ENCODE results near the gene TOR2A. TPM values are rescaled to one million over a fixed set of nuclear protein-coding genes. Genes with fewer than 3 reads are reported as not detected.

Gene TOR2A
- total RNA-seq, 4 donors from 2014 or later = 31.4 to 126 (median 48.1) TPM

DNA sequence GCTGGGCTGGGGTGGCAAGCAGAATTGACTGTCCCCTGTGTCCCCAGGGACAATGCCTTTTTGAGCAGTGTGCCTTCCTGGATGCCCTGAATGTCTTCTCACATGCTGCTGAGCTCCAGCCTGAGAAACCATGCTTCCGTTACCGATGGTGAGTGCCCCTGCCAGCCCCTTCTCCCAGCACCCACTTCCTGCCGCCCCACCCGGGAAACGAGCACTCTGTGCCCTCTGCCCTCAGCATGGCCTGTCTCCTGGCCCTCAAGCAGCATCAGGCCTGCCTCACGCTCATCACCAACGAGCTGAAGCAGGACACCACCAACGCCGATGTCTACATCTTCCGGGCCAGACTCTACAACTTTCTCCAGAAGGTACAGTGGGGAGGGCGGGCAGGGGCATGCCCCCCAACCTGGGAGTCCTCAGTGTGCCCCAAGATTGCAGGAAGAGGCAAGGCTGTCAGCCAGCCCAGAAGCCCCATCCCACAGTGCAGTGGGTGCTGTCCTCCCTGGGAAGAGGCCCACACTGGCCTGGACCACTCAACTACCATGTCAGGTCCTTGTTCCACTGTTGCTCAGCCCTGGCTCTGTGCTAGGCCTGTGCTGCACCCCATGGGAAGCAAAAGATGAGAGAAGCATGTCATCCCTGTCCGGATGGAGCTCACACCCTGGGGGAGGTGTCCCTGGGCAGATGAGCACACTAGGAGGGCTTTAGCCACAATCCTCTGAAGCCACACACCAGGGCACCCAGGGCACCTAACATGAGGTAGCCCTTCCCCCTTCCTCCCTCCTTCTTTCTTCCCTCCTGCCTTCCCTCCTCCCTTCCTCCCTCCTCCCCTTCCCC lies 14.8 kb downstream of the TOR2A start:
- intact Hi-C loops (cut with DNase I; ENCODE audit: low total_unique reads) (no loop called here), in situ Hi-C loops (cut with MboI; ENCODE audit: low pct_ligation_motif_present in 1 of 4, low pct_unique_long_range_greater_than_20kb in 1 of 4, low sequenced_read_pairs in 3 of 4) (no loop called here)
- 79% methylated on average over 12 of the region's 12 CpGs; no CpG with 5 or more reads in 1 of the 2 donors for WGBS, 2 donors (ENCODE audit: low coverage in 1 of 2)

DNA sequence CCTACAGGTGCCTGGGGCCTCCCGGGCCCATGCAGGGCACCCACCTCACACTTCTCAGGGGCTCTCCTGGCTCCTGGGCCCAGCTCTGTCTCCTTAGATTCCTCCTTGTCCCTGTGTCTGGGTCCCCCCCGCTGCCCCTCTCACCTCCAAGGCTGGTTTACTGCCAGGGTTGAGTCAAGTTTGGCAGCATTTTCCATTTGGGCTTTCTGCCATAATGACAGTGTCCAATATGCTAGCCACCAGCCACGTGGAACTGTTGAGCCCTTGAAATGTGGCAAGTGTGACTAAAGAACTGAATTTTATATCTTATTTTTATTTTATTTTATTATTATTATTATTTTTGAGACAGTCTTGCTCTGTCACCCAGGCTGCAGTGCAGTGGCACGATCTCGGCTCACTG lies 17.3 kb downstream of the TOR2A start:
- H3K4me1 ChIP-seq = peaks cover 7 to 19% (median 15%) of the 10 kb centered on the region in 4 donors
- WGBS, 2 donors (ENCODE audit: low coverage in 1 of 2) = 75 to 80% methylated on average over 2 to 5 of the region's 5 CpGs
- H3K36me3 ChIP-seq = no peaks in the 10 kb centered on the region
- intact Hi-C loops (cut with DNase I; ENCODE audit: low total_unique reads) = no loop called here
- no peaks in the 10 kb centered on the region for H3K9me3 ChIP-seq
- TF ChIP-seq POLR2AphosphoS5 (IDR thresholded peaks at IDR 0.05) (no peak), EP300 (IDR thresholded peaks at IDR 0.05; ENCODE audit: low read depth) (no peak), POLR2A (IDR thresholded peaks at IDR 0.05) (no peak)
- H3K27ac ChIP-seq = no peak overlapping the region
- H3K27me3 ChIP-seq = no peaks in the 10 kb centered on the region
- no peak for DNase-seq
- in situ Hi-C loops (cut with MboI; ENCODE audit: low pct_ligation_motif_present in 1 of 4, low pct_unique_long_range_greater_than_20kb in 1 of 4, low sequenced_read_pairs in 3 of 4) = no loop called here
- no peak overlapping the region for H3K4me3 ChIP-seq

More for the DNA sequence above, 14.8 kb downstream of the TOR2A start:
- no peaks in the 10 kb centered on the region for H3K9me3 ChIP-seq
- peaks cover 0 to 28% (median 19%) of the 10 kb centered on the region in 4 donors for H3K4me1 ChIP-seq
- TF ChIP-seq, protein P1, sequence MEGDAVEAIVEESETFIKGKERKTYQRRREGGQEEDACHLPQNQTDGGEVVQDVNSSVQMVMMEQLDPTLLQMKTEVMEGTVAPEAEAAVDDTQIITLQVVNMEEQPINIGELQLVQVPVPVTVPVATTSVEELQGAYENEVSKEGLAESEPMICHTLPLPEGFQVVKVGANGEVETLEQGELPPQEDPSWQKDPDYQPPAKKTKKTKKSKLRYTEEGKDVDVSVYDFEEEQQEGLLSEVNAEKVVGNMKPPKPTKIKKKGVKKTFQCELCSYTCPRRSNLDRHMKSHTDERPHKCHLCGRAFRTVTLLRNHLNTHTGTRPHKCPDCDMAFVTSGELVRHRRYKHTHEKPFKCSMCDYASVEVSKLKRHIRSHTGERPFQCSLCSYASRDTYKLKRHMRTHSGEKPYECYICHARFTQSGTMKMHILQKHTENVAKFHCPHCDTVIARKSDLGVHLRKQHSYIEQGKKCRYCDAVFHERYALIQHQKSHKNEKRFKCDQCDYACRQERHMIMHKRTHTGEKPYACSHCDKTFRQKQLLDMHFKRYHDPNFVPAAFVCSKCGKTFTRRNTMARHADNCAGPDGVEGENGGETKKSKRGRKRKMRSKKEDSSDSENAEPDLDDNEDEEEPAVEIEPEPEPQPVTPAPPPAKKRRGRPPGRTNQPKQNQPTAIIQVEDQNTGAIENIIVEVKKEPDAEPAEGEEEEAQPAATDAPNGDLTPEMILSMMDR (IDR thresholded peaks at IDR 0.05) = no peak
- TF ChIP-seq POLR2A (IDR thresholded peaks at IDR 0.05) = no peak
- H3K27me3 ChIP-seq = no peaks in the 10 kb centered on the region
- no peaks in the 10 kb centered on the region for H3K36me3 ChIP-seq
- DNase-seq = no peak
- H3K4me3 ChIP-seq = no peak overlapping the region
- no peak overlapping the region for H3K27ac ChIP-seq

DNA sequence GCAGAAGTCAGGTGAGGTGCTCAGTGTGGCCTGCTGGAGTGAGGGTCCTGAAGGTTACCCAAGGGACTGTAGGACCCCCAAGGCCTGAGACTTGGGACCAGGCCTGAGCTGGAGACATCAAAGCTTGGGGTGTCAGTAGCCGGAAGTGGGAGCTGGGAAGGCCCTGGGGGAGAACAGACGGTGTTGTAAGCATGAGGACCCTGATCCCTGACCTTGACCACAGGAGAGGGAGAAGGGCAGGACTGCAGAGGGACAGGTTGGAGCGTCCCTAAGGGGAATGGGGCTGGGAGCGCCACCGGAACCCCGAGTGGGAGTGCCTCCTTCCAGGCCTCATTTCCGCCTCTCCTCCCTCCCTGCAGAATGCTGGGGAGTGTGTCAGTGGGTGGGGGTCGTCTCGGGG lies 18.7 kb downstream of the TOR2A start:
- DNase-seq = no peak
- TF ChIP-seq EP300 (IDR thresholded peaks at IDR 0.05; ENCODE audit: low read depth) = no peak
- TF ChIP-seq, protein P1 (IDR thresholded peaks at IDR 0.05) = no peak
- no peak for TF ChIP-seq POLR2AphosphoS5 (IDR thresholded peaks at IDR 0.05)
- TF ChIP-seq POLR2A (IDR thresholded peaks at IDR 0.05) = no peak
- peaks cover 7 to 19% (median 14%) of the 10 kb centered on the region in 4 donors for H3K4me1 ChIP-seq
- in situ Hi-C loops (cut with MboI; ENCODE audit: low pct_ligation_motif_present in 1 of 4, low pct_unique_long_range_greater_than_20kb in 1 of 4, low sequenced_read_pairs in 3 of 4) (no loop called here), intact Hi-C loops (cut with DNase I; ENCODE audit: low total_unique reads) (no loop called here)
- H3K27me3 ChIP-seq = no peaks in the 10 kb centered on the region
- H3K36me3 ChIP-seq = no peaks in the 10 kb centered on the region
- no peaks in the 10 kb centered on the region for H3K9me3 ChIP-seq
- 75% methylated on average over 9 of the region's 9 CpGs; no CpG with 5 or more reads in 1 of the 2 donors for WGBS, 2 donors (ENCODE audit: low coverage in 1 of 2)
- H3K4me3 ChIP-seq = peak overlapping the region in 1 of 4 donors; percentile 77
- H3K27ac ChIP-seq = peak overlapping the region; percentile 82 to 94 (median 88)

DNA sequence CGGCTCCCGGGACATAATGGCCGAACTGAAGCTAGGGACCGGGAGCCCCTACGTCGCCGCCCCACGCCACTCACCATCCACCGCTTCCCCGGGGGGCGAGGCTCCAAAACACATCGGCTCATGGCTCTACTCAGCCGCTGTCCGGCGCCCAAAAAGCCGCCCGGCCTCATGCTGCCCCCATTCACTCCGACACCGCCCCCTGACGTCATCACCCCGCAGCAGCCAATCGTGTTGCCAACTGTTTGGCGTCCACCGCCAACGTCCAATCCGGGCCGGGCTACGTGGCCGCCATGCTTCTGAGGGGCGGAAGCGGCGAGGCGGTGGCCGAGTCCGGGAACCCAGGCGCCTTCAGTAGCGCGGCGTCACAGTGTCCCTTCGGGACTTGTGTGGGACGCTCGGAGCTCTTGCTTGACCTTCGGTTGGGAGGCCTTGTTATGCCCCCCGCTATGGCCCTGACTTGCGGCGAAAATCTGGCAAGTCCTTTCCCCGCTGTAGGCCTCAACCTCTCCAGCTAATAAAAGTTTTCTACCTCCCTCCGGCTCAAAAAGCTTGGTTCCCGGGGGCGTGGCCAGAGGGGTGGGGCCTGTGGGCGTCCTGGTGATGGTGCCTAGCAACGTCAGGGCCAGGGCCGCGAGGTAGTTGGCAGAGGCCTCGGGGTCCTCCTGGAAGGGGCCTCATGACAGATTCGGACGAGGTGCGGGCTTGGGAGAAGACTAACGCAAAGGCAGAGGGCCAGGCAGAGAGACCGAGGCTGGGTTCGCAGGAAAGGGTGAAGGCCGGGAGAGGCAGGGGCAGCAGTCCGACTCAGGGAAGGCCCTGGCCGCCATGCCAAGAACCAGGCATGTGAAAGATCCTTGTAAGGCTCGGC lies 19.4 kb downstream of the TOR2A start, which contains the start of the genes PTRH1 and TTC16:
TSS of gene PTRH1 (minus strand) at position 194 of the 868 bp plus-strand sequence. CDS start at position 170, 24 bp downstream.
TSS of gene TTC16 (plus strand) at position 610 of the 868 bp plus-strand sequence. CDS start at position 677, 67 bp downstream.
- DNase-seq = peak; percentile 98
- intact Hi-C loops (cut with DNase I; ENCODE audit: low total_unique reads) (no loop called here), in situ Hi-C loops (cut with MboI; ENCODE audit: low pct_ligation_motif_present in 1 of 4, low pct_unique_long_range_greater_than_20kb in 1 of 4, low sequenced_read_pairs in 3 of 4) (no loop called here)
- peaks cover 7 to 19% (median 14%) of the 10 kb centered on the region in 4 donors for H3K4me1 ChIP-seq
- 5% methylated on average over 57 of the region's 65 CpGs; no CpG with 5 or more reads in 1 of the 2 donors for WGBS, 2 donors (ENCODE audit: low coverage in 1 of 2)
- no peaks in the 10 kb centered on the region for H3K27me3 ChIP-seq
- peak within 1 kb of the TSS; percentile 82 to 94 (median 88) for H3K27ac ChIP-seq
- H3K9me3 ChIP-seq = no peaks in the 10 kb centered on the region
- H3K4me3 ChIP-seq = peak within 1 kb of the TSS; percentile 49 to 77 (median 57)
- H3K36me3 ChIP-seq = no peaks in the 10 kb centered on the region
- TF ChIP-seq, protein P1 (IDR thresholded peaks at IDR 0.05) = no peak
- TF ChIP-seq POLR2A (IDR thresholded peaks at IDR 0.05) (peak; percentile 41), POLR2AphosphoS5 (IDR thresholded peaks at IDR 0.05) (peak; percentile 67 to 75 (median 70))
